Hepatic stellate cell (primary cell): ENCODE measurements around the gene ATP13A4.
"Not testable (repeated sequence)": the region's sequence is repeated elsewhere in the genome, so short reads cannot be mapped to it uniquely, and the experiment has no call there.

Experiments used
- DNase-seq: peaks from one replicate; pipeline ENCODE4 v3.0.0; 2011; ENCODE audit warnings: low spot score

The ATP13A4 gene

DNA sequence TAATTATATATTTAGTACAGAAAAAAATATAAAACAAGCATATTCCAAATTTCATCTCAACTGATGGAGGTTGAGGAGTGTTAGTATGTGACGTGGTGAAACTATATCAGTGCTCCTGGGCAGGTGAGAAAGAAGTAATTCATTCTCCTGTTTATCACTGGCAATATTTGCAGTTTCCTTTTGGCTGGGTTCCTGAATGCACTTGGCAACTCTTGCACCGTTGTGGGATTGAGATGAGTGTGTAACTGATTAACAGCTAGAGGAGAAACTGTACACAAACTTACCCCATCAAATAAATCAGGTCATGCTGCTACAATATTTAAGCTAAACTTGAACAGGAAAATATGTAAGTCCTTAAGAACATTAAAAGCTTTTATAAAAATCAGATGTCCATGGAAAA, 2.1 kb upstream of the ATP13A4 start:
- DNase-seq, result no peak

DNA sequence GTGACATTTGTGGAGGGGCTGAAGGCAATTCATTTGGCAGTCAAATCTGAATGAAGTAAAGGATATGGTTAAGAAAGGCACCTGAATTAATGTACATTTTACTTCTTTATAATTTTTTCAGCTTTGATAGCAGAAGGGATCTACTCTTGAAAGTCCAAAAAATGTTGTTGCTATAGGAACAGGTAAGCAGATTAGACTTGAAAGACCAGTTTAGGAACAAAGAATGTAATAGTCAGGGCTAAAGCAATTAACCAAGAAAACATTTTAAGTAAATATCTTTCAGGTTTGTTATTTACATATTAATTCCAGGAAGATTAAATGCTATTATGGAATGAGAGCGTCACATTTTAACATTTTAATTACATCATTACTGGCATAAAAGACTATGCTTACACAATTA, 1.1 kb downstream of the ATP13A4 start:
- no peak for DNase-seq

DNA sequence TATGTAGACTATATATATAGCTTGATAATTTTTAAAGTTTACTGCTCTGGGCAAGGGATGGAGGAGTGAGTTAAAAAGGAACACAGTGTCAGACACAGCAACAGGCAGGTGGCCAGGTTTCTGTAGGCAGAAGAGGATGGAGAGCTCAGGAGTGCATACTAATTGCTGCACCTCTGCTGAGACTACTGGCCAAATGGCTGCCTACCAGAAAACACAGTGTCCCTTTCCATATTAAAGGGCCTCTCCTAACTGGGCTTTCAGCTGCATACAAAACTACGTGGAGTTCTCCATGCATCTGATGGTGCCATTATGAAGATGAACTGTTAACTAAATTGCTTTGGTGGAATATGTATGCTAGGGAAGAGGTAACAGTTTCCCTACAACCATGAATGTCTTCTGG, 1.8 kb downstream of the ATP13A4 start:
- no peak for DNase-seq

DNA sequence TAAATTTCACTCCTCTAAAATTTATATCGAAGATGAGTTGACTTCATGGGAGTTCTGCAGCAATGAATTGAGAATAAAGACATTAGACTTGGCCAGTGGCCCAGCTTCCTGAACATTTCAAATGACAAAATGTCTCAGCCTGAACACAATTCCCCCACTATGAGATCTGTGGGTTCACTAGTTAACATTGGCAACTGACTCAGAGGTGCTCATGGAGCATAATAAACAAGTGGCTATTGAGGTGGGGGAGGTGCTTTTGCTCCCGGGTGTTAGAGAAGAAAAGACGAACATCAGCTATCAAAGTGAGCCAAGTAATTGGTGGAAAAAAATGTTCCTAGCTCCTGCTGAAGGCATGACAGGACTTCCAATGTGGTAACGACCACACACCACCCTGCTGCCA, 6.3 kb downstream of the ATP13A4 start:
- no peak for DNase-seq

DNA sequence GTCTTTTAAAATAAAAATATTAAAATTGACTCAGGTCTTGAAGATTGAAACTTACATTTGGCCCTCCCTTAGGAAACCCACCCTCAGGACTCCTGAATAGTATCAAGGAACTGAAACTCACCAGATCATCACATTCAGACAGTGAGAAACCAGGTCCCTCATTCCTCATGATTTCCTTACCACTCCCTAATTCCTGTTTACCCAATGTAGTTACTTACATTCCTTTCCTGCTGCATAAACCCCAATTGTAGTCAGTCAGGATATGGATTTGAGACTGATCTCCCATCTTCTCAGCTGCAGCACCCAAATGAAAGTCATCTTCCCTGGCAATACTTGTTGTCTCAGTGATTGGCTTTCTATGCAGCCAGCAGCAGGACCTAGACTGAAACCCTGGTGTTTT, 8.6 kb downstream of the ATP13A4 start:
- no peak for DNase-seq

DNA sequence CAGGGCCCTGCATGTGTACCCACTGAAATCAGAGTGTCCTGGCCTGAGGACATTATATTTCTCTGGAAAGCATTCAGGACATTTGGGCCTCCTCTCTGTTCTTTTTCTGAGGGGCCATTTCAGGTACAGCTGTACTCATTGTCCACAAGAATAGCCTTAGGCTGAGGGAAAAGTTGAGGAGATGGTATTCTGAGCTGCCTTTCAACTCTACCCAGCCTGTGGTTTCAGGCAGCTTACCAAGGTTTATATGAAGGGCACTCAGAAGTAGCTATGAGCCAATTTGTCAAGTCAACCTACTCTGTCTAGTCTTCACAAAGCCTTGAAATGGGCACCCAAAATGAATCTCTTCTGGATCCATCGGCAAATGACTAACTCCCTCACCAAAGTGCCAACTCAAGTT, 9.4 kb downstream of the ATP13A4 start:
- DNase-seq, result no peak

DNA sequence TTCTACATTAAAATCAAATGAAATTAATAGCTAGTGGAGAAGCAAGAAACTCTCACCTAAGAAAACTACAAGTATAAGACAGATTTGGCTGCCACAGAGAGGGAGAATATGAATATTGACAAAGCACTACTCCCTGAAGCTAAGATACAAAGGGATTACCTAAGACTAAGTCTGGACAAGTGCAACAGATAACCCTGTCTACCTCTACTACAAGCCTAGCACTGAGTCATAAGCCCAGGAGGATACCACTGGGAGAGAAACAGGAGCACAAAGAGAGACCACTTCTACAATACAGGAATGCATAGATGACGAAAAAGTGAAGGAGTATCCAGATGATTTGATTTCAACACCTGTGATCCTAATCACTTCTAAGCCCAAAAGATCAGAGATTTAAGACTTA, 10.4 kb downstream of the ATP13A4 start:
- no peak for DNase-seq

DNA sequence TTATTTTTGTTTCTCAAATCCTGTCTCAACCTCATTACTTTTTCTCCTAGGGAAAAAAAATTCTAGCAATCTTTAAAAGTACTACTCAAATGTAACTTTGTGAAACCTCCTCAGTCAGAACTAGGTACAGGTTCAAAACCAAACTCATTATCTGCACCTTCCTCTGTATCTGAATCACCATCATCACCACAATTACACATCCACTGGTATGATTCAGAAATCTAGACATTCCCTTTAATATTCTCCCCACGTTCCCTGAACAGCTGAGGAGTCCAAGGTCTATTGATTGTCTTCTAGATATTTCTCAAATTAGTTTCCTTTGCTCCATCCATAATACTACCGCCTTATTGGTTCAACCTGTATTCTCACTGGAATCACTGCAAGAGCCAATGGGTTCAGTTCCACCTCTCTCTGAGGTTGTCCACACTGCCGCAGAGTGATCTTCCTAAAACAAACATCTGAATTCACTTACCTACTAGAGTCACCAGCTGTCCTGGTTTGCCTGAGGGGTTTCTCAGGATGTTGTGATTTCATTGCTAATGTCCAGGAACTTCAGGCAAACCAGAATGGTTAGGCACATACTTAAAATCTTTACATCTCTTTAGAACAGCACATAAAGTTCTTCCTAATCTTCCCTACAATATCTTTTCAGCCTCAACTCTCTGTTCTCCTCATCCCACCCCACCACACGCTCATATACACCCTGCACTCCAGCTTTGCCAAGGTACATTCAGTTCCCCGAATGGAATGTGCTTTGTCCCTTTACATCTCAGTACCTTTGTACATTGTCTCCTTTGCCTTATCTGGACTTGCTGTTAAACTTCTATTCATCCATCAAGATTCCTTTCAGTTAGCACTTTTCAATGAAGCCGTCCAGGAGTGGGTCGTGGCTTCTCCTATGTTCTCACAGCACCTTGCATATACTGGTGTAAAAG, 24.2 kb downstream of the ATP13A4 start:
- no peak for DNase-seq

DNA sequence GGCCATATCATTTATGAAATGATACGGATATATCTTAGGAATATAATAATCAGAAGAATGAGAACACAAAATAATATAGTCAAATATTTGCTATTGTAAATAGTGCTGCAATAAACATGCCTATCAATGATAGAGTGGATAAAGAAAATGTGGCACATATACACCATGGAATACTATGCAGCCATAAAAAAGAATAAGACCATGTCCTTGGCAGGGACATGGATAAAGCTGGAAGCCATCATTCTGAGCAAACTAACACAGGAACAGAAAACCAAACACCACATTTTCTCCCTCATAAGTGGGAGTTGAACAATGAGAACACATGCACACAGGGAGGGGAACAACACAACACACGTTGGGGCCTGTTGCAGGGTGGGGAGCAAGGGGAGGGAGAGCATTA, 28.6 kb downstream of the ATP13A4 start:
- DNase-seq, result not testable (repeated sequence)

DNA sequence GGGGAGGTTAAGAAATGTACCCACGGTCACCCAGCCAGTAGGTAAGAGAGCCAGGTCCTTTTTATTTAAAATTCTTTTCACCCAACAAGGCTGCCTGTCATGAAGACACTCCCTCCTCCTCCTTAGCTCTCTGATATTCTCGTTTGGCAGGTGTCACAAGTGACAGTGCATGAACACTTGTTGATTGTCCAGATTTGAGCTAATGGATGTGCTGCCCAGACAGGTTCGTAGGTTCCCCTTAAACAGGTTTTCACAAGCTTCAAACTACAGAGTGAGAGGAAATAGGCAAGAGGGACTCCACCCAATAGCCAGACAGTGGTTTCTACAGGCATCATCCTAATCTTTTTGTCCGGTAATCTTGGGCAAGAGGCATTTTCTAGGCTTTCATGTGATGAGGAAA, 32.2 kb downstream of the ATP13A4 start:
- no peak for DNase-seq

DNA sequence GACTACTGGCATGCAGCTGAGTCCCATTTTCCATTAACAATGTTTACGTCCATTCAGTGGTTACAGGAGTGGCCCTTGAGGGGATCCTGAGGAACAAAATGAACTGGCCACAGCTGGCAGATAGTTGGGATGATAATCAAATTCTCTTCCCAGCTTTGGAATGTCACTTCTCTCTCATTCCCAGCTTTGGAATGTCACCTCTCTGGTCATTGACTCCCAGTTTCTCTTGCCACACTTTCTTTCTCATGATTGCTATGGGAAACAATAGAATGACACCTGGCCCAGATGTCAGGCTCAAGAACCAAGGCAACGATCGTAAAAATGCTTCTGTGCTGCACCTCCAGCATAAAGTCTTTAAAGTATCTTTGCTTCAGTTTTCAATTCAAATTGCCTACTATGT, 34.0 kb downstream of the ATP13A4 start:
- no peak for DNase-seq

DNA sequence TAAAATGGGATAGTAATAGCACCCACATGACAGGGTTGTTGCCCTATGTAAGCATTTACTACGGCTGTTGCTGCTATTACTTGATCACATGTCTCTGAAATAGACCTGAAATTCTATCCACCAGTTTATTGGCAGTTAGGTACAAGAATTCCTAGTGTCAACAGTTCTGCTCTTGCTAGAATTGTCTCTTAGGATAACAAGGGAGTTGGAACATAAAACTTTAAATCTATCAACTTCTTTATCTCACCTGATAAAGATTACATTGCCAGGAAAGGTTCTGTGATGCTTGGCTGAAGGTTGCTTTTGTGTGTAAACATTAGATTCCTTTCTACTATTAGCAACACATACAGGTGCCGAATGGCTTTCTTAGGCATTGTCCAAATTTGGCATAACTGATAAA, 38.7 kb downstream of the ATP13A4 start:
- DNase-seq, result no peak

DNA sequence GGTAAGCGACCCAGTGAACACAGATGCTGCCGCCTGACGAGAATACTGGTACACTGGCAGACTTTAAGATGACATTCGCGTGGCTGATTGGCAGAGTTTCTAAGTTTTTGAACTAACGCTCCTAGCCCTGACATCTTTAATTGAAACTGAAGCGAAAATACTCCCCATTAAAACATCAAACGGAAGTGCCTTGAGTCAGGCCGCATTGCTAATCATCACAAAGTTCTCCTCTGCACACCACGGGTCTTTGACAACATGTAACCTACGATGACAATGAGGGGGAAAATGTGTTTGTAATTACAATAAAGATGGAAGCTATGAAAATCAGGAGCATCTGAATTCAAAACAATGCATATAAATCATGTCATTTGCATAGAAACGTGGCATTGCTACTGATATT, 44.5 kb downstream of the ATP13A4 start:
- no peak for DNase-seq

DNA sequence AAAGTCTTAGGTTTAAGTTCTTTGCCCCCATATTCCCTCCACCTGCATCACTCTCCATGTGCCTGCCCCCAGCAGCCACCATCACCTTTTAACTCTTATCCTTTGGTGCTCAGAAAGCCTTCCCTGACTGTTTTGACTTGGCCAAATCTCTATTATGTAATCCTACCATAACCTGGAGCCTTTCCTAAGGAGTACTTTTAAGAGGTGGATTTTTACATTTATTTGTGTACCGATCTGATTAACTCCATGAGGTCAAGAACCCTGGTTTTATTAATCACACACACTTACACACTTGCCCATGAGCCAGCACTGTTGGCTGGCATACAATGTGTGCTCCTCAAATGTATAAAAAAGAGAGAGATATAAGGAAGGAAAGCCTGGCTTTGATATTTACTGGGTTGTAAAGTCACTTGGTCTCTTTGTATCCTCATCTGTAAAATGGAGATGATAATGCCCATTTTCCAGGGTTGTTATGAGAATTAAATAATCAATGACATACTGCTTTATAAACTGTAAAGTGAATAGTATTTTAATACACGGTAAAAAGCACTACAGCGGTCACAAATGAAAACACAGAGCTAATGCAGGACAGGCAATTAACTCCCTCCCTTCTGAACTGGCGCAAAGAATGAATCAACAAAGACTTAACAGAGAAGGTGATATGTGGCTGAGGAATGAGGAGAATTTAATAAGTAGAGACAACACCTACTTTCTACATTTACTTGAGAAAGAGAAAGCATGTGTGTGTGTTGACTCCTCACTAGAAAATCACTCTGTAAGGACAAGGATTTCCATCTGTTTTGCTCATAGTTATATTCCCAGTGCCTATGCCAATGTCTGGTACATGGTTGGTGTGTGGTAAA, 45.4 kb downstream of the ATP13A4 start:
- DNase-seq, result no peak

DNA sequence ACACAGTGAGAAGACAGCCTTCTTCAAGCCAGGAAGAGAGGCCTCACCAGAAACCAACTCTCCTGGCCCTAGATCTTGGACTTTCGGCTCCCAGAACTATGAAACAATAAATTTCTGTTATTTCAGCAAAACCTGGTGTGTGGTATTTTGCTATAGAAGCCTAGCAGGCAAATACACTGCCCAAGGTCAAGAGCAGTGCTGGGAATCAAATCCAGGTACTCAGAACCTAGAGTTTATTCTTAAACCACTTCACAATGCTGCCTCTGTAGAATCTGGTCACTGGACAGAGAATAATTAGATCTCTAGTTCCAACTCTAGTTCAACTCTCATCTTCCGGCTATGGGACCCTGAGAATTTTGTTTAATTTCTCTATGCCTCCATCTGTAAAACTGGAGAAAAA, 46.6 kb downstream of the ATP13A4 start:
- DNase-seq, result no peak

DNA sequence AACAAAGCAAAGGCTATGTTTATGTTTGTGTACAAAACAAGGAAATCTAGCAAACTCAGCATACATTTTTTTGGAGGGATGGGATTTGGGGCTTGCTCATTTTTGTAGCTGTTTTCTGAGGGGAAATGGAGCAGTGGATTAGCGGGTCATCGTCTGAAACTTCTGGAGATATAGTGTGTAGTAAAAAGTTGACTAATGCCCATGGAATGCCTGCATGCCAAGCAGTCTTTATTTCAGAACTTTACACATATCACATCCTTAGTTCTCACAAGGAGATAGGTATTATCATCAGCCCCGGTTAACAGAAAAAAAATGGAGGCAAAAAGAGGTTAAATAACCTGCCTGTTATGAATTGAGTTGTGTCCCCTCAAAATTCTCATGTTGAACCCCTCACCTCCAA, 47.1 kb downstream of the ATP13A4 start:
- no peak for DNase-seq

DNA sequence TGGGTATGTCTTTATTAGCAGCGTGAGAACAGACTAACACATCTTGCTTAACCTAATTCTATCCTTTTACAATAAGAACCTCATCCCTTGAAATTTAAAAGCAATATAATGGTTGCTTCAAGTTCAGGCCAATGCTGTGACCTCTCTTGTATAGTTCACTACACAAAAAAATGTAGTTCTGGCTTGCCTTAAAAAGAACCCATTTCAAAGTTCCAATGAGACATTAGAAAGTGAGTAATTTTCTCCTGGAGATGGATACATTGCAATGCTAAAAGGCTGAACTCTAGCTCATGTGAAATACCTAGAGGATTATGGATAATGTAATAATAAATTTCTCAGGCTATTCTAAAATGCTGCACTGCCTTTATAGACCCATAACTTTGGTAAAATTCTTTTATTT, 47.8 kb downstream of the ATP13A4 start:
- DNase-seq, result no peak

DNA sequence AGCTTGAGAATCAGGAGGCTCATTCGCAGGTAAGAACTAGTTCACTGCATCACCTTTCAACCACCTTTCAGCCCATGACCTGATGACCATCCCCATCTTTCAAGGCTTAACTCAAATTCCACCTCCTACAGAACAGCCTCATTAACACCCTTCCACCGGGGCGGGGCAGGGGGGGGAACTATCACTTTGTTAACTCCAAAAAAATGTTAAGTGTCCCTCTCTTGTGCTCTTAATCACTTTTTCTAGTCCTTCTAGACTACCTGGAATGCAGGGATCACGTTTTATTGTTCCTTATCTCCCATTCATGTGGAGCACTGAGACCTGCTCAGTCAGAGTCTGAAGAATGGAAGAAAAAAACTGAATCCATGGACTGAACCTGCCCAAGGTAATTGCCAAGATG, 51.8 kb downstream of the ATP13A4 start:
- DNase-seq, result no peak

DNA sequence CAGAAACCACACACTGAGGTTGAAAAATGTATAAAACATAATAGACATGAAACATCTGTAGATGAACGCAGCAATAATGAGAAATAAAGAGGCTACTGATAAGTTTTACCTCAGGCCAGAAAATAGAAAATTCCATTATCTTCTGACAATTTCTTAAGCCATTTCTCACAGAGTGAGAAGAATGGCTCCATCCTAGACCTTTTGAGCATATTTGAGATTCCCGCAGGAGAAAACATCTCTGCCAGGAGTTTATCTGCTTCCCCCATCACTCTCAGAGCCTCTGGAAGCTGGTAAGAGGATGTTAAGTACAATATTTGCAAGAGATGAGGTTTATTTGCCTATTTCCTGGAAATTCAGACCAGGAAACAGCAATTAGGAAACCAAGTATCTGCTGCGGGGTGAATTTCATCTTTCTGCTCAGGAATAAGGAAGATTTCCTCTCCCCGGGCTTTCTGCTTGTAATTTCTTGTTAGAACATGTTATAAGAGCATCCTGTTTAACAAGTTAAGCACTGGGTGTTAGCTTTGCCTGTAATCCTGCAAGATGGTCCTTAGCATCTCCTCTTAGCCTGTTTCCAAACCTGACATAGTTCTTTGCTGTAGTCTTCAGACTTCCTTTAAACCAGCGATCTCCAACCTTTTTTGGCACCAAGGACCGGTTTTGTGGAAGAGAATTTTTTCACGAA, 54.8 kb downstream of the ATP13A4 start:
- no peak for DNase-seq

DNA sequence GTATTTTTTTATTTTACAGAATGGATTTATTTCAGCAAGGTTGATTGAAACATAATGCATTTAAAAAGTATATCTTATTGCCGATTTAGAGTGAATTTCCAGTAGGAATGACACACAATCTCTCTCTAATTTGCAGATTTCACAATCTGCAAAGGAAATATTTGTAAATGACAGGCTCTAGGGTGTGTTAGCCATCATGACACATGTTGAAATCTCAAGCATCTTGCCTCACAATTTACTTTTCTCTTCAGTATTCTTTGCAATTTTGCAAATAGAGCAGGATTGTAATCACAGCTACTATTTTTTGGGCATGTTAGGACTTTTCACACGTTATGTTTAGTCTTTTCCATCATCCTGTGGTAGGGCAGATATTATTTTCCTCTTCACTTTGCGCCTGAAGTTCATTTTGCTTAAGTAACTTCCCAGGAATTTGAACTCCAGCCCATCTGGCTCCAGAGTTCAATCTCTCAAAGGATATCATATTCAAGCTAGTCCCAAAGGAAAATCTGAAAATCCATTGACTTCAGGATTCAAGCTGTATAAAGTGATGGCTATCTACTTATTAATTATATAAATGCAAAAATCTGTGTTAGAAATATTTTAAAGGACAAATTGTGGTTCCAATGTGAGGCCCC, 55.4 kb downstream of the ATP13A4 start:
- no peak for DNase-seq

DNA sequence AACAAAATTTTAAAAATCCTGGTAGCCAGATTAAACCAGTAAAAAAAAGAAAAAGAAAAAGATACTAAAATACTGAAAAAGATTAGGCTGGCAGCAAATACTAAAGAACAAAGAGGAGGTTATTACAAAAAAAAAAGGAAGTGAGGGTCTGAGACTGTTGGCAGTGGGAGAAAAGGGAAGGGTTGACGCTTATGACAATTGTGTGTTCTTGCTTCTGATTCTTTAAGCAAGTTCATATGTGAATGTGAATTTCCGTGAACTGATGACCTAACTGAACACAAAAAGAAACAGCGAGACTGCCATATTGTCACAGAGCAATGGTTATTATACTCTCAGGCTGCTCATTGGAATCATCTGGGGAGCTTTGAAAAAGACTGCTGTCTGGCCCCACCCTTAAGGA, 56.5 kb downstream of the ATP13A4 start:
- DNase-seq, result no peak

DNA sequence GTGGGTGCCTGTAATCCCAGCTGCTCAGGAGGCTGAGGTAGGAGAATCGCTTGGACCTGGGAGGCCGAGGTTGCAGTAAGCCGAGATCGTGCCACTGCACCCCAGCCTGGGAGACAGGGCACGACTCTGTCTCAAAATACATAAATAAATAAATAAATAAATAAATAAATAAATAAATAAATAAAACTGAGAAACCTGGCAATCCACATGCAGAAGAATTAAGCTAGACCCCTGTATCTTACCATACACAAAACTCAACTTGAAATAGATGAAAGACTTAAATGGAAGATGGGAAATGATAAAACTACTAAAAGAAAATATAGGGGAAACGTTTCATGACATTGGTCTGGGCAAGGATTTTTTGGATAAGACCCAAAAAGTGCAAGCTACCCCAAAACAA, 58.0 kb downstream of the ATP13A4 start:
- DNase-seq, result no peak
